CD14-positive monocyte (primary cell): Measurements from ENCODE around the gene SRC. TPM values are rescaled to one million over a fixed set of nuclear protein-coding genes. Genes with fewer than 3 reads are reported as not detected.

Source experiments
- DNase-seq, 3 donors: peaks; one replicate each; pipeline ENCODE4 v3.0.0-alpha.2; 2011 to 2022
- H2AFZ ChIP-seq: 2 replicates; pipeline ENCODE4 v1.6.0; 2012; ENCODE audit warnings: mild to moderate bottlenecking, low read depth, low read length, inconsistent platforms; ENCODE audit not compliant: insufficient read depth, poor library complexity, severe bottlenecking
- H3K27ac ChIP-seq, 2 donors: 1 replicate in 1 of 2; 2 replicates in 1 of 2; pipeline ENCODE4 v1.5.1; 2012 to 2013; ENCODE audit warnings: low read length in 2 of 2, control low read depth in 1 of 2, inconsistent platforms in 1 of 2, low read depth in 1 of 2, mild to moderate bottlenecking in 1 of 2
- H3K27me3 ChIP-seq, 2 donors: one replicate each; pipeline versions ENCODE4 v1.6.0 to v1.6.1; 2011 to 2013; ENCODE audit warnings: low read length in 2 of 2; ENCODE audit not compliant: control insufficient read depth in 2 of 2, insufficient read depth in 2 of 2
- H3K36me3 ChIP-seq, 2 donors: replicated peaks in 1 of 2; 1 replicate in 1 of 2; 2 replicates in 1 of 2; pipeline versions ENCODE4 v1.5.1 to v1.6.1; 2012 to 2013; ENCODE audit warnings: low read length in 2 of 2, control low read depth in 1 of 2, inconsistent platforms in 1 of 2, mild to moderate bottlenecking in 1 of 2; ENCODE audit not compliant: insufficient read depth in 2 of 2, control insufficient read depth in 1 of 2
- H3K4me1 ChIP-seq, 2 donors: 1 replicate in 1 of 2; 2 replicates in 1 of 2; pipeline versions ENCODE4 v1.5.1 to v1.6.1; 2012 to 2013; ENCODE audit warnings: low read length in 2 of 2, control low read depth in 1 of 2, inconsistent platforms in 1 of 2, mild to moderate bottlenecking in 1 of 2, moderate library complexity in 1 of 2; ENCODE audit not compliant: insufficient read depth in 2 of 2, control insufficient read depth in 1 of 2
- H3K4me2 ChIP-seq: replicated peaks from 2 replicates; pipeline ENCODE3; 2012; ENCODE audit warnings: low read length, moderate library complexity, mild to moderate bottlenecking; ENCODE audit not compliant: poor library complexity, severe bottlenecking; ENCODE audit errors: extremely low read depth
- H3K4me3 ChIP-seq, 3 experiments: fragments of 200-600 bp in 1 of 3; sonication (generic) in 1 of 3; replicated peaks in 1 of 3; 1 replicate in 2 of 3; 2 replicates in 1 of 3; pipeline ENCODE4 v1.5.1; 2011 to 2013; ENCODE audit warnings: low read length in 3 of 3, mild to moderate bottlenecking in 3 of 3, control low read depth in 2 of 3, low read depth in 2 of 3, inconsistent platforms in 1 of 3, moderate library complexity in 1 of 3
- H3K79me2 ChIP-seq: 2 replicates; pipeline ENCODE4 v1.6.0; 2012; ENCODE audit warnings: mild to moderate bottlenecking, control low read depth, inconsistent platforms, low read length, moderate library complexity; ENCODE audit not compliant: insufficient read depth
- H3K9ac ChIP-seq: 2 replicates; pipeline ENCODE4 v1.6.0; 2017; ENCODE audit warnings: low read length, mild to moderate bottlenecking; ENCODE audit not compliant: insufficient read depth, poor library complexity, severe bottlenecking
- H3K9me3 ChIP-seq, 2 donors: replicated peaks in 1 of 2; 1 replicate in 1 of 2; 2 replicates in 1 of 2; pipeline versions ENCODE4 v1.5.1 to v1.6.1; 2012 to 2013; ENCODE audit warnings: low read length in 2 of 2, control low read depth in 1 of 2; ENCODE audit not compliant: control insufficient read depth in 1 of 2, insufficient read depth in 1 of 2
- H4K20me1 ChIP-seq: 2 replicates; pipeline ENCODE4 v1.6.0; 2012; ENCODE audit warnings: mild to moderate bottlenecking, low read length, control low read depth, moderate library complexity; ENCODE audit not compliant: insufficient read depth
- H3K27ac Mint-ChIP-seq, 7 donors: one replicate each; pipeline ENCODE4 v1.8.0; 2020; ENCODE audit warnings: mild to moderate bottlenecking in 7 of 7, mixed read lengths in 7 of 7, moderate library complexity in 6 of 7, inconsistent platforms in 2 of 7
- H3K27me3 Mint-ChIP-seq, 3 donors: one replicate each; pipeline ENCODE4 v1.8.0; 2021 to 2022; ENCODE audit warnings: low read depth in 3 of 3, mild to moderate bottlenecking in 3 of 3, mixed read lengths in 3 of 3, moderate library complexity in 3 of 3, inconsistent platforms in 1 of 3
- H3K36me3 Mint-ChIP-seq, 2 donors: one replicate each; pipeline ENCODE4 v1.8.0; 2020; ENCODE audit warnings: mixed read lengths in 2 of 2, inconsistent platforms in 1 of 2, mild to moderate bottlenecking in 1 of 2
- H3K4me1 Mint-ChIP-seq: one replicate; pipeline ENCODE4 v1.8.0; 2020; ENCODE audit warnings: mild to moderate bottlenecking, mixed read lengths
- H3K4me3 Mint-ChIP-seq, 2 donors: one replicate each; pipeline ENCODE4 v1.8.0; 2020; ENCODE audit warnings: mild to moderate bottlenecking in 2 of 2, mixed read lengths in 2 of 2, moderate library complexity in 1 of 2
- H3K9me3 Mint-ChIP-seq, 7 donors: one replicate each; pipeline ENCODE4 v1.8.0; 2020 to 2022; ENCODE audit warnings: mixed read lengths in 7 of 7, mild to moderate bottlenecking in 6 of 7, moderate library complexity in 6 of 7, inconsistent platforms in 2 of 7
- WGBS: methylation state at CpG from one replicate; pipeline ENCODE4 v1.1.5; 2013; ENCODE audit warnings: missing lambda C conversion rate; ENCODE audit not compliant: insufficient coverage; 5-methylcytosine and 5-hydroxymethylcytosine counted together
- intact Hi-C, 2 donors: fragments of 100-400 bp; cut with micrococcal nuclease; formaldehyde crosslinking; loops; one replicate each; pipeline versions ENCODE4 v1.15.0 to v1.15.1; 2023
- polyA plus RNA-seq, 3 donors: library from polyadenylated mRNA; depleted of rRNA in 1 of 3; unstranded in 2 of 3; stranded (reverse) in 1 of 3; fragments of 300-500 nt in 2 of 3; fragments of >200 nt in 1 of 3; fragmentation: Illumina TruSeq in 2 of 3; gene quantifications; 1 replicate in 2 of 3; 2 replicates in 1 of 3; pipeline ENCODE4 v1.2.3, GENCODE V29; 2012 to 2021
- TF ChIP-seq, protein P1 (sequence below): fragments of 200-600 bp; IDR thresholded peaks from one replicate; pipeline ENCODE4 v1.8.0; 2022; ENCODE audit warnings: antibody characterized with exemption, mild to moderate bottlenecking

Gene SRC
- polyA plus RNA-seq, 3 donors: 4.9 to 55.1 (median 6.8) TPM

DNA sequence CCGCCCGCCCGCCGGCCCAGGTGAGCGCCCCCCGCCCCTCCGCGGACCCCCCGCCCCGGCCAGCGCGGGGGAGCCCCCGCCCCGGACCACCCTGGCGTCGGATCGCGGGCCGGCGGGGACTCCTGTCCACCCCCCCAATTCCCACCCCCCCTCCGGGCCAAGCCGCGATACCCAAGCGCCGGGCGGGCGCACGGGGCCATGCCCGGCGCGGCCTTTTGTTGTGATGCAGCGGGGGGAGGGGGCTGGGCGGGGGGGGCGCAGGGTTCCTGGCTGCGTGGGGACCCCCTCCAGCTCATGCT lies 245 bp downstream of the SRC start:
- Mint-ChIP-seq H3K27me3 (peaks cover 6 to 23% (median 18%) of the 10 kb centered on the region in 3 donors), H3K9me3 (peaks cover 0 to 5% (median 0%) of the 10 kb centered on the region in 7 donors), H3K36me3 (peaks cover 32 to 34% of the 10 kb centered on the region in 2 donors), H3K4me1 (peaks cover 58% of the 10 kb centered on the region), H3K4me3 (peak overlapping the region in 1 of 2 donors; percentile 39), H3K27ac (peak overlapping the region in 1 of 7 donors; percentile 79)
- intact Hi-C loops: loop anchor here in 1 of 2 donors (5.0 kb wide), 1 partner anchor 36 kb away; no protein-coding TSS in a partner anchor
- Histone ChIP-seq H3K27ac (peak overlapping the region in 1 of 2 donors; percentile 69), H3K9me3 (no peaks in the 10 kb centered on the region), H3K4me2 (peak overlapping the region; percentile 73), H2AFZ (peak overlapping the region; percentile 44), H3K36me3 (peaks cover 0 to 3% of the 10 kb centered on the region in 2 donors), H4K20me1 (peaks cover 20% of the 10 kb centered on the region), H3K4me3 (peak overlapping the region; percentile 48 to 69 (median 57)), H3K27me3 (peaks cover 0 to 9% of the 10 kb centered on the region in 2 donors), H3K4me1 (peaks cover 53 to 69% of the 10 kb centered on the region in 2 donors), H3K9ac (peak overlapping the region; percentile 77), H3K79me2 (peaks cover 15% of the 10 kb centered on the region)
- DNase-seq: peak in 1 of 3 donors; percentile 7
- 0% methylated on average over 6 of the region's 35 CpGs for WGBS
- TF ChIP-seq, protein P1, sequence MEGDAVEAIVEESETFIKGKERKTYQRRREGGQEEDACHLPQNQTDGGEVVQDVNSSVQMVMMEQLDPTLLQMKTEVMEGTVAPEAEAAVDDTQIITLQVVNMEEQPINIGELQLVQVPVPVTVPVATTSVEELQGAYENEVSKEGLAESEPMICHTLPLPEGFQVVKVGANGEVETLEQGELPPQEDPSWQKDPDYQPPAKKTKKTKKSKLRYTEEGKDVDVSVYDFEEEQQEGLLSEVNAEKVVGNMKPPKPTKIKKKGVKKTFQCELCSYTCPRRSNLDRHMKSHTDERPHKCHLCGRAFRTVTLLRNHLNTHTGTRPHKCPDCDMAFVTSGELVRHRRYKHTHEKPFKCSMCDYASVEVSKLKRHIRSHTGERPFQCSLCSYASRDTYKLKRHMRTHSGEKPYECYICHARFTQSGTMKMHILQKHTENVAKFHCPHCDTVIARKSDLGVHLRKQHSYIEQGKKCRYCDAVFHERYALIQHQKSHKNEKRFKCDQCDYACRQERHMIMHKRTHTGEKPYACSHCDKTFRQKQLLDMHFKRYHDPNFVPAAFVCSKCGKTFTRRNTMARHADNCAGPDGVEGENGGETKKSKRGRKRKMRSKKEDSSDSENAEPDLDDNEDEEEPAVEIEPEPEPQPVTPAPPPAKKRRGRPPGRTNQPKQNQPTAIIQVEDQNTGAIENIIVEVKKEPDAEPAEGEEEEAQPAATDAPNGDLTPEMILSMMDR: no peak

DNA sequence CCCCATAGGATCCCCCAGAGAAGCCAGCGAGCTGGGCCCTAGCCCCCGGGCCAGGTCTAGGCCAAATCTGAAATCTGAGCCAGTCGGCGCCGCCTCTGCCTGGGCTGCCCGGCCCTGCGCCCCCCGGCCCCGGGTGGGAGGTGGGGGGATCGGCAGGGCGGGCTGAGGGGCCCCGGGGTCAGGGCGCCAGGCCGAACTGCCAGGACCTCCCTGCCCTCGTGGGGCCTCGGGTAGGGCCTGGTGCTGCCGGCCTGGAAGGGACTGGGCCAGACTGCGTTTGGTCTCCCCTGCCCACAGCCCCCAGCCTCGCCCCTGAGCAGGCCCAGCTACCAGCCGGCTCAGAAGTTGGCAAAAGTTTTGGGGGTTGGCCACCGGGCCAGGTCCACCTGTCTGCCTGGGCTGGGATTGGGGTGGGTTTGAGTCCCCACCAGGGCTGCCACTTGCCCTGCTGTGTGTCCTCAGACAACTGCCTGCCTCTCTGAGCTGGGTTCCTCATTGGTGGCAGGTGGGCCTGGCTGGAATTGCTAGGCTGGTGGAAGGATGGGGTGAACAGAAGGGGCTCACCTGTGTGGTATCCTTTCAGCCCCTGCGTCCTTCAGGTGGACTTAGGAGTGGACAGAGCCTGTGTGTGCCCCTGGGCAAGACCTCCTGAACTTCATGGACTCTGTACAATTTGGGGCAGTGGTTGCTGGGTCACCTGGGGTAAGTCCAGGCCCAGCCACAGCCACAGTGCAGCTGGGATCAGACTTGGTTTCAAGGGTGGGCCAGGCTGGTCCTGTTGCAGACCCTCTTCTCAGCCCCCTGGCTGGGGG lies 801 bp downstream of the SRC start:
- peaks cover 0 to 6% (median 0%) of the 10 kb centered on the region in 7 donors for H3K9me3 Mint-ChIP-seq
- H2AFZ ChIP-seq: no peak overlapping the region
- H3K27ac Mint-ChIP-seq: peak overlapping the region in 4 of 7 donors; percentile 30 to 82 (median 61)
- H3K27ac ChIP-seq: no peak overlapping the region
- peaks cover 15% of the 10 kb centered on the region for H3K79me2 ChIP-seq
- peak overlapping the region; percentile 48 to 69 (median 57) for H3K4me3 ChIP-seq
- H3K4me1 Mint-ChIP-seq: peaks cover 60% of the 10 kb centered on the region
- H3K36me3 Mint-ChIP-seq: peaks cover 38 to 40% of the 10 kb centered on the region in 2 donors
- peaks cover 6 to 23% (median 18%) of the 10 kb centered on the region in 3 donors for H3K27me3 Mint-ChIP-seq
- H3K27me3 ChIP-seq: peaks cover 0 to 9% of the 10 kb centered on the region in 2 donors
- DNase-seq: no peak
- TF ChIP-seq, protein P1: no peak
- peak overlapping the region; percentile 74 to 76 for H3K4me3 Mint-ChIP-seq
- 17% methylated on average over 18 of the region's 22 CpGs for WGBS
- H3K9ac ChIP-seq: peak overlapping the region; percentile 77
- intact Hi-C loops: loop anchor here in 1 of 2 donors (5.0 kb wide), 1 partner anchor 36 kb away; no protein-coding TSS in a partner anchor
- H4K20me1 ChIP-seq: peaks cover 25% of the 10 kb centered on the region
- H3K4me1 ChIP-seq: peaks cover 53 to 73% of the 10 kb centered on the region in 2 donors
- H3K36me3 ChIP-seq: peaks cover 0 to 9% of the 10 kb centered on the region in 2 donors
- H3K9me3 ChIP-seq: no peaks in the 10 kb centered on the region
- peak overlapping the region; percentile 73 for H3K4me2 ChIP-seq
